CD4-positive, alpha-beta T cell treated with Interleukin-17A for 4 hours (primary cell): ENCODE measurements around the gene DR1.
A peak's percentile ranks its signal among the peaks of the same experiment; 100 is the strongest.
"Not testable (repeated sequence)": the region's sequence is repeated elsewhere in the genome, so short reads cannot be mapped to it uniquely, and the experiment has no call there.

Experiments
- DNase-seq: peaks from one replicate; pipeline ENCODE4 v3.0.0-alpha.2; 2020; ENCODE audit warnings: mixed read lengths

The DR1 gene

GRCh38 chr1:93344484-93344883 is 1.2 kb upstream of the DR1 start:
- no peak for DNase-seq

GRCh38 chr1:93344886-93345632 is 648 bp upstream of the DR1 start:
- no peak for DNase-seq

GRCh38 chr1:93346421-93346993 is 800 bp downstream of the DR1 start:
- DNase-seq = peak; percentile 48

GRCh38 chr1:93347334-93347899 is 1.7 kb downstream of the DR1 start:
- DNase-seq = no peak

- no peak for DNase-seq
Measured at GRCh38 chr1:93348104-93348728, 2.5 kb downstream of the DR1 start.

- DNase-seq = no peak
Measured at GRCh38 chr1:93349231-93350135, 3.8 kb downstream of the DR1 start.

- no peak for DNase-seq
Measured at GRCh38 chr1:93350322-93350721, 4.6 kb downstream of the DR1 start.

GRCh38 chr1:93350875-93351274 is 5.2 kb downstream of the DR1 start:
- no peak for DNase-seq

- DNase-seq = not testable (repeated sequence)
Measured at GRCh38 chr1:93351346-93351745, 5.6 kb downstream of the DR1 start.

GRCh38 chr1:93352376-93352775 is 6.7 kb downstream of the DR1 start:
- no peak for DNase-seq

- DNase-seq = no peak
Measured at GRCh38 chr1:93353286-93353685, 7.6 kb downstream of the DR1 start.

GRCh38 chr1:93354749-93355148 is 9.0 kb downstream of the DR1 start:
- DNase-seq = no peak

- DNase-seq = no peak
Measured at GRCh38 chr1:93357242-93357641, 11.5 kb downstream of the DR1 start.

- DNase-seq = no peak
Measured at GRCh38 chr1:93358293-93358692, 12.6 kb downstream of the DR1 start.

- no peak for DNase-seq
Measured at GRCh38 chr1:93360111-93360510, 14.4 kb downstream of the DR1 start.

- no peak for DNase-seq
Measured at GRCh38 chr1:93362237-93362636, 16.5 kb downstream of the DR1 start.

- DNase-seq = no peak
Measured at GRCh38 chr1:93365813-93366212, 20.1 kb downstream of the DR1 start.

GRCh38 chr1:93369734-93370133 is 24.0 kb downstream of the DR1 start:
- DNase-seq = no peak

- DNase-seq = no peak
Measured at GRCh38 chr1:93374334-93375106, 28.8 kb downstream of the DR1 start.

- DNase-seq = no peak
Measured at GRCh38 chr1:93384656-93385055, 38.9 kb downstream of the DR1 start.

- not testable (repeated sequence) for DNase-seq
Measured at GRCh38 chr1:93386268-93386667, 40.6 kb downstream of the DR1 start.

- no peak for DNase-seq
Measured at GRCh38 chr1:93394514-93394913, 48.8 kb downstream of the DR1 start.
